GM21619 (cell line): ENCODE data around the gene CLNK.
A peak's percentile ranks its signal among the peaks of the same experiment; 100 is the strongest.

Source experiments
- ATAC-seq: cut with Tn5 transposase; IDR thresholded peaks from one replicate; pipeline ENCODE4 v1.9.1; 2021; ENCODE audit not compliant: unreplicated experiment

CLNK gene

GRCh38 chr4:10459305-10459704, 225.3 kb downstream of the CLNK start:
- no peak for ATAC-seq

- ATAC-seq = no peak
Observed at GRCh38 chr4:10458177-10458576, 226.4 kb downstream of the CLNK start.

DNA sequence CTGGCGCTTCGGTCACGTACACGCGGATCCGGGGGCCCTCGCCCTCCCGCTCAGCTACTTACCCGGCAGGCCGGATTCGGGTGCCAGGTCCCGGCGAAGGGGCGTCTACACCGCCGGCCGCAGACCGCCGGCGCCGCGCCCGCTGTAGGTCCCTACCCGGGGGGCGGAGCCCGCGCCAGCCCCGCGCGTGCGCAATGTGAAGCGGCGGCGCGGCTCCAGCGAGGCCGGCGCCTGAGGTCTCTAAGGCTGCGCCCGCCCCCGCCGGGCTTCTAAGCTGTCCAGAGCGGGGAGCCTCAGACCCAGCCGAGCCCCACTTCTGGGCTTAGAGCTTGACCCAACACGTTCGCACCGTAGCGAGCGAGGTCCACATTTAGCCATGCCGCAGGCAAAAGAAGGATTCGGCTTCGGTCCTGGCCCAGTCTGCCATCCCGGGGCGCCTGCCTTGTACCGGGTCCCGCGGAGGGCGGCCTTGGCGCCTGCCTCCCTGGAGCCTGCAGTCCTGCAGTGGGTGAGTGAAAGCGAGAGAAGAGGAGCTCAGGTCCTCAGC, 227.2 kb downstream of the CLNK start, which contains the start of gene ZNF518B:
Gene ZNF518B (minus strand): TSS at position 172 of the 547 bp plus-strand sequence. CDS start 11,098 bp downstream, outside the sequence.
- ATAC-seq = peak; percentile 74

GRCh38 chr4:10456595-10457254, 227.8 kb downstream of the CLNK start:
- ATAC-seq = peak; percentile 66

- ATAC-seq = no peak
Observed at GRCh38 chr4:10456260-10456594, 228.3 kb downstream of the CLNK start.

- no peak for ATAC-seq
Observed at GRCh38 chr4:10455133-10455532, 229.4 kb downstream of the CLNK start.

DNA sequence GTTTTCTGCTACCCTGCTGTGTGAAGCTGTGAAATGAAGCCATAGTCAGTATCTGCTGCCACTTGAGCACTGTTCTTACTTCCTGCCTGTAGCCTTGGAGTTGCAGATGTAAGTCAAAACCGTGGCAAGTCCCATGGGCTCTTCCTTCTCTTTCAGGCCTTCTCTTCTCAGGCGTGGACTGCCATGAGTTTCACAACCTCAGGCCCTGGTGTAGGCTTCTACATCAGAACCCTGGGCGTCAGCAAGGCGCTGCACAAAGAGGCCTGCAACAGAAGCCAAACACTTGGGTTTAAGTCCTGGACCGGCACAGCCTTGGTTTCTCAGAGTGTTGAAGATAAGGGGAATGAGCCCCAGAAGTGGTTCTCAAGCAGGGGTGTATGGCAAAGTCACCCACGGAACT, 229.8 kb downstream of the CLNK start:
- no peak for ATAC-seq

GRCh38 chr4:10454121-10454520, 230.4 kb downstream of the CLNK start:
- ATAC-seq = no peak

- no peak for ATAC-seq
Observed at GRCh38 chr4:10448991-10449390, 235.6 kb downstream of the CLNK start.

DNA sequence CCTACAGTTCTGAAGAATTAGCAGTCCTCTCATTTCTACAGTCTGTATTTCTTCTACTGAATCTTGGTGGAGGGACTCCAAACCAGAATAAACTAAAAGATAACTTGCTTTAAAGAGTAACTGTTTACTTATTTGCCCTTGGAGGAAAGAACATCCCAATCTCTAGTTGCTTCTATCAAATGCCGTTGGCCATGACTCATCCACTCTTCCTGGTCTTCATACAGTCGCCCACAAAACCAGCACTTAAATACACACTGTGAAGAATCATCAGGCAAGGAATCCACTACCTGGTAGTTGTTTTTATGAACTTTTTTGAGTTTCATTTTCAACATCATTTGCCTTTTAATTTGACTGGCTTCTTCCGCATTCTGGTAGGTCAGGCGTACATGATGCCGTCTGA, 241.6 kb downstream of the CLNK start:
- ATAC-seq = no peak

DNA sequence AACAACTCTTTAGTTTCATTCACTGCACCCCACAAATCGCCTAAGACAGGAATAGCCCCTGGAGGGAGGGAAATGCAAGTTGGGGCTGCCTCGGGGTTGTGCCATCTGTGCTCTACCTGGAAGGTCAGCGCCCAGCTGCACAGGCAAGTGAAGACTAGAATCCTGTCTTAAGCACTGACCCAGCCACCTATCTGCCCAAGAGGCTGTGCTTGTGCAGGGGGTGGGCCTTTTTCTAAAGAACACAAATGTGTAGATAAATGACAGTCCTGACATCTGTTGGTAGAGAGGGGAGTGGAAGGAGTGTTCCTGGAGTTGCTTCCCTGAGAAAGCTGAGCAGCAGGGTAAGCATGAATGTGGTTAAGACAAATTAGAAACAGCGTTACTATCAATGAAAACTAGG, 243.1 kb downstream of the CLNK start:
- no peak for ATAC-seq

DNA sequence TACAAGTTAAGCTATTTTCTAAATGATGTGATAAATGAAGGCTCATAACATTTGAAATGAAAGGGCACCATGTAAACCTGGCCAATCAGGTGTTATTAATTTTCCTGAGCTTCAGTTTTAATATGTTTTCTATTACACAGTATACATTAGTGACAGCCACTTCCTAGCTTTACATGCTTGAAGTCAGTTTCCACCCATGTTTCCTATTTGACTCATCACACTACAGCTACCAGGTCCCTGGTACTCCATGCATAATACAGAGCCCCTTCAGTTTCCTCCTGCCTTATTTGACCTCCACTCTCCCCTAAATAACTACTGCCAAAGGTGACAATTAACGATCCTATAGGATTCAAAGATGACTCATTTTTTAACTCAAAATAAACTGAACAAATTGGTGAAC, 245.6 kb downstream of the CLNK start:
- ATAC-seq = no peak

DNA sequence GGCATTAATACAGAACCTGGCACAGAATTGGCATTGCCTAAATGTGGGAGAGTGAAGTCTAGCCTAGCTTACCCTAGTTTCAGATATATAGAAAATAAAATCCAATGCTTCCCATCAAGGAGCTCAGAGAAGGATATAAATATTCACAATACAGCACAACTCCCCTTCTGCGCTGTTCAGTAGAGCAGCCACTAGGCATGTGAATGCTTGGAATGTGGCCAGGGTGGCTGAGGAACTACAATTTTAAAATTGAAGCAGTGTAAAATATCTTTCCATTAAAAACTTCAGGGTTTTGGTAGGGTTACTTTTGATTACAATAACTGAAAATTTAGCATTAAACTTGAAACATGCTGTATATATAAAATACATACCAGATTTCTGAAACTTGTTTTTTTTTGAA, 246.8 kb downstream of the CLNK start:
- no peak for ATAC-seq
